ENCODE data around the gene SEL1L2.

The SEL1L2 gene

GRCh38 chr20:13839421-13840092 is 150.9 kb downstream of the SEL1L2 start:
- DNase-seq, result no peak
- TF ChIP-seq POLR2A (IDR thresholded peaks at IDR 0.05; ENCODE audit: low read length) (no peak), GATA1 (IDR thresholded peaks at IDR 0.05; ENCODE audit: low read depth, low read length) (no peak)

GRCh38 chr20:13838664-13839063 is 151.8 kb downstream of the SEL1L2 start:
- DNase-seq, result no peak
- no peak for TF ChIP-seq GATA1 (IDR thresholded peaks at IDR 0.05; ENCODE audit: low read depth, low read length)
- no peak for TF ChIP-seq POLR2A (IDR thresholded peaks at IDR 0.05; ENCODE audit: low read length)

- DNase-seq, result no peak
- TF ChIP-seq POLR2A (IDR thresholded peaks at IDR 0.05; ENCODE audit: low read length), result no peak
- TF ChIP-seq GATA1 (IDR thresholded peaks at IDR 0.05; ENCODE audit: low read depth, low read length), result no peak
Observed at GRCh38 chr20:13831476-13831875, 158.9 kb downstream of the SEL1L2 start.

GRCh38 chr20:13825465-13825864 is 164.9 kb downstream of the SEL1L2 start:
- TF ChIP-seq GATA1 (IDR thresholded peaks at IDR 0.05; ENCODE audit: low read depth, low read length), result no peak
- TF ChIP-seq POLR2A (IDR thresholded peaks at IDR 0.05; ENCODE audit: low read length), result no peak
- no peak for DNase-seq

GRCh38 chr20:13824459-13824858 is 166.0 kb downstream of the SEL1L2 start:
- DNase-seq, result no peak
- TF ChIP-seq POLR2A (IDR thresholded peaks at IDR 0.05; ENCODE audit: low read length) (no peak), GATA1 (IDR thresholded peaks at IDR 0.05; ENCODE audit: low read depth, low read length) (no peak)

- no peak for DNase-seq
Observed at GRCh38 chr20:13822459-13822858, 168.0 kb downstream of the SEL1L2 start.

GRCh38 chr20:13821876-13822275 is 168.5 kb downstream of the SEL1L2 start:
- no peak for TF ChIP-seq POLR2A (IDR thresholded peaks at IDR 0.05; ENCODE audit: low read length)
- no peak for TF ChIP-seq GATA1 (IDR thresholded peaks at IDR 0.05; ENCODE audit: low read depth, low read length)
- no peak for DNase-seq

More at GRCh38 chr20:13822459-13822858, 168.0 kb downstream of the SEL1L2 start:
- TF ChIP-seq GATA1 (IDR thresholded peaks at IDR 0.05; ENCODE audit: low read depth, low read length), result no peak
- no peak for TF ChIP-seq POLR2A (IDR thresholded peaks at IDR 0.05; ENCODE audit: low read length)

- peak; percentile 40 to 60 for DNase-seq
- no peak for TF ChIP-seq GATA1 (IDR thresholded peaks at IDR 0.05; ENCODE audit: low read depth, low read length)
- no peak for TF ChIP-seq POLR2A (IDR thresholded peaks at IDR 0.05; ENCODE audit: low read length)
Observed at GRCh38 chr20:13819885-13820645, 170.3 kb downstream of the SEL1L2 start.

GRCh38 chr20:13817342-13817741 is 173.1 kb downstream of the SEL1L2 start:
- DNase-seq, result no peak
- TF ChIP-seq GATA1 (IDR thresholded peaks at IDR 0.05; ENCODE audit: low read depth, low read length) (no peak), POLR2A (IDR thresholded peaks at IDR 0.05; ENCODE audit: low read length) (no peak)

GRCh38 chr20:13816757-13817156 is 173.7 kb downstream of the SEL1L2 start:
- no peak for DNase-seq
- no peak for TF ChIP-seq POLR2A (IDR thresholded peaks at IDR 0.05; ENCODE audit: low read length)
- no peak for TF ChIP-seq GATA1 (IDR thresholded peaks at IDR 0.05; ENCODE audit: low read depth, low read length)

- DNase-seq, result no peak
- TF ChIP-seq GATA1 (IDR thresholded peaks at IDR 0.05; ENCODE audit: low read depth, low read length) (no peak), POLR2A (IDR thresholded peaks at IDR 0.05; ENCODE audit: low read length) (no peak)
Observed at GRCh38 chr20:13814672-13815071, 175.7 kb downstream of the SEL1L2 start.

- no peak for DNase-seq
- TF ChIP-seq GATA1 (IDR thresholded peaks at IDR 0.05; ENCODE audit: low read depth, low read length) (no peak), POLR2A (IDR thresholded peaks at IDR 0.05; ENCODE audit: low read length) (no peak)
Observed at GRCh38 chr20:13813910-13814309, 176.5 kb downstream of the SEL1L2 start.

- no peak for DNase-seq
- TF ChIP-seq POLR2A (IDR thresholded peaks at IDR 0.05; ENCODE audit: low read length) (no peak), GATA1 (IDR thresholded peaks at IDR 0.05; ENCODE audit: low read depth, low read length) (no peak)
Observed at GRCh38 chr20:13810446-13810845, 180.0 kb downstream of the SEL1L2 start.

GRCh38 chr20:13809855-13810254 is 180.6 kb downstream of the SEL1L2 start:
- TF ChIP-seq GATA1 (IDR thresholded peaks at IDR 0.05; ENCODE audit: low read depth, low read length) (no peak), POLR2A (IDR thresholded peaks at IDR 0.05; ENCODE audit: low read length) (no peak)
- no peak for DNase-seq

- TF ChIP-seq POLR2A (IDR thresholded peaks at IDR 0.05; ENCODE audit: low read length) (no peak), GATA1 (IDR thresholded peaks at IDR 0.05; ENCODE audit: low read depth, low read length) (no peak)
- no peak for DNase-seq
Observed at GRCh38 chr20:13809373-13809772, 181.0 kb downstream of the SEL1L2 start.

All from erythroblast (primary cell).